BLaER1 treated with 17β-estradiol and CSF1 and Interleukin-3, amounts not matched to agents 10 nM and 100 nM (cell line): ENCODE data around the gene TTLL6.

Experiments
- H3K27ac ChIP-seq, 11 experiments: shearing (Covaris generic); formaldehyde crosslinking; 2 replicates each; pipeline ENCODE4 v1.8.1; 2022
- H3K27me3 ChIP-seq, 11 experiments: shearing (Covaris generic); formaldehyde crosslinking; 2 replicates each; pipeline ENCODE4 v1.8.1; 2022
- H3K36me3 ChIP-seq, 11 experiments: shearing (Covaris generic); formaldehyde crosslinking; 2 replicates each; pipeline ENCODE4 v1.8.1; 2022
- H3K4me1 ChIP-seq, 10 experiments: shearing (Covaris generic); formaldehyde crosslinking; 2 replicates each; pipeline ENCODE4 v1.8.1; 2022
- H3K4me2 ChIP-seq, 11 experiments: shearing (Covaris generic); formaldehyde crosslinking; 2 replicates each; pipeline ENCODE4 v1.8.1; 2022
- H3K4me3 ChIP-seq, 10 experiments: shearing (Covaris generic); formaldehyde crosslinking; 2 replicates each; pipeline ENCODE4 v1.8.1; 2022
- H3K9ac ChIP-seq, 11 experiments: shearing (Covaris generic); formaldehyde crosslinking; 2 replicates each; pipeline ENCODE4 v1.8.1; 2022
- H3K9me3 ChIP-seq, 11 experiments: shearing (Covaris generic); formaldehyde crosslinking; replicated peaks in 1 of 11; 2 replicates each; pipeline ENCODE4 v1.8.1; 2022
- H4K20me1 ChIP-seq, 11 experiments: shearing (Covaris generic); formaldehyde crosslinking; 2 replicates each; pipeline ENCODE4 v1.8.1; 2022
- Cebpa-rat ChIP-seq, 11 experiments: shearing (Covaris generic); IDR thresholded peaks; 2 replicates each; pipeline ENCODE4 v1.8.1; 2022

Gene TTLL6

DNA sequence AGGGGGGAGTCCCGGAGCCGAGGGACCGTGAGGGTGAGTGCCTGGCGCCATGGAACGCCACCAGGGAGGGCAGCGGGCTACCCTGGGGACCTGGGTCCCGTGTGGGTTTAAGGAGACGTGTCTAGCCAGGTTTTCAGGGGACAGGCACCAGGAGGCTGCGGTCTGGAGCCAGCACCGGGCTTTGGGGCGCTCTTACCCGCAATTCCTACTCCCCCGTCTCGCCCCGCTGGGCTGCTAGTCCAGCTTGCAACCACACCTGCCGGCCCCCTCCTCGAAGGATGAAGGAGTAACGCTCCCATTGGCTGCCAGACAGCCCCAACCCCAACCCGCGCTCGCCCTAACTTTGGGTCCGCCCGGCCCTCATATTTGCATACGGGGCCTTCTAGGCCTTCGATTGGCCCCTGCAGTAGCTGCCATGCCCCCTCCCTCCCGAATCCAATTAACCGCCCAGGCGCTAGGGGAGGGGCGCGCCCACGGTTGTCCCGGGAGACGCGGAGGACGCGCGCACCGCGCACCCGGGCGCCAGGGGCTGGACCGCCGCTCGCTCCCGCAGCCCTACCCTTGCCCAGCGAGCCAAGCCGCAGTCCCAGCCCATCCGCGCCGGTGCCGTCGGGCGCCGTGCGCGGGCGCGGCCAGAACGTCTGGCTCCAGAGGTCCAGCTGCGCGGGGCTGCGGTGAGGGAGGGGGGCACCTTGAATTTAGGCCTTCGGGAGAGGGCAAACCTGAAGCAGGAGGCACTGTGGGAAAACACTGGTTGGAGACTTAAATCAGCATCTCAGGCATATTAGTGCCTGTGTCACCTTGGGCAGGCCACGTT lies at the start of gene TTLL6:
Gene TTLL6, minus strand, starts transcription at position 456 of the 817 bp plus-strand sequence. Its CDS starts 157 bp downstream, at position 299.
- Histone ChIP-seq H3K9me3 (no peaks in the 10 kb centered on the region), H4K20me1 (peaks cover 0 to 6% (median 0%) of the 10 kb centered on the region in 11 experiments; a peak in 1 of 22 replicates), H3K9ac (peak within 1 kb of the TSS in 9 of 11 experiments; percentile 23 to 73 (median 51); a peak in 19 of 22 replicates), H3K27me3 (peaks cover 0 to 59% (median 12%) of the 10 kb centered on the region in 11 experiments; a peak in 12 of 22 replicates), H3K27ac (no peak within 1 kb of the TSS; a peak in 1 of 22 replicates), H3K4me2 (peak within 1 kb of the TSS; percentile 83 to 99 (median 96)), H3K4me3 (peak within 1 kb of the TSS; percentile 47 to 70 (median 60)), H3K36me3 (no peaks in the 10 kb centered on the region), H3K4me1 (peaks cover 16 to 33% (median 22%) of the 10 kb centered on the region in 10 experiments; a peak in 19 of 20 replicates)
- TF ChIP-seq Cebpa-rat (IDR thresholded peaks at IDR 0.05) = no peak

DNA sequence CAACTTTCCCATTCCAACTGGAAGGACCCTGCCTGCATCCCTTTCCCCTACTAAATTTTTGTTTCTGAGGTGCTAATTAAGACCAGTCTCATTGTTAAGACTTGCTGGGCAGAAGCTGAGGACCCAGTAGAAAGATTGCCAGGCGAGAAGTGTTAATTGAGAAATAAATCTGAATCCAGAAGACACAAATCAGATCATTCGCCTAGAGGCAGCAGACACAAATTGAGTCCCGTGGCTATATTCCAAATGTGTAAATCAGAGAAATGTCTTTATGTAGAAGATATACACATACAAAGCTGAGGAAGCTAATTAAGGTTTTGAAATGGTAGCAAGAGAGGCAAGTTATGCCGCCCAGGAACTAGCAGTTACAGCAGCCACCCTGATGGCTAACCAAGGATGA lies 43.4 kb upstream of the TTLL6 start:
- Histone ChIP-seq H3K4me2 (peak overlapping the region in 9 of 11 experiments; percentile 18 to 73 (median 66); a peak in 17 of 22 replicates), H3K27ac (peak overlapping the region in 6 of 11 experiments; percentile 16 to 65 (median 60); a peak in 10 of 22 replicates)

DNA sequence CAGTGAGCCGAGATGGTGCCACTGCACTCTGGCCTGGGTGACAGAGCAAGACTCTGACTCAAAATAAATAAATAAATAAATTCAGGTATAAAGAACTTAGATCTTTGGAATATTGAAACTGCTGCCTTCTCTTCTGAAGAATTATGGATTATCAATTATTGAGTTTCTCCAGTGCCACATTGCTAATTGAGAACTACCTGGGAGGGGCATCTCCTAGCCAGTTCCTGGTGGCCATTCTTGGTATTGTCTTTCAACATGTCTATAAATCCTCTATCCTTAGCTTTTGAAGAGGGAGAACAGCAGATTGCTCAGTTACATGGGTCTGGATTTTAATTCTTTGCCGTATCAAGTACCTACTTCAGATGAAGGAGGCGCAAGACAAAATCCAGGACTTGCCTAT lies 43.0 kb upstream of the TTLL6 start:
- Histone ChIP-seq H3K4me2 (peak overlapping the region in 9 of 11 experiments; percentile 18 to 73 (median 66); a peak in 16 of 22 replicates), H3K9me3 (no peaks in the 10 kb centered on the region; a peak in 1 of 22 replicates), H3K4me3 (0 out of 20 replicates have a peak overlapping the region, but pooled peaks of 1 of the 10 experiments have one; percentile 2), H3K36me3 (peaks cover 79 to 98% (median 90%) of the 10 kb centered on the region in 11 experiments), H4K20me1 (no peaks in the 10 kb centered on the region), H3K4me1 (peaks cover 0 to 39% (median 19%) of the 10 kb centered on the region in 10 experiments; a peak in 17 of 20 replicates), H3K9ac (peak overlapping the region in 2 of 11 experiments; percentile 19 to 47; a peak in 2 of 22 replicates), H3K27ac (peak overlapping the region in 5 of 11 experiments; percentile 27 to 65 (median 61); a peak in 9 of 22 replicates), H3K27me3 (no peaks in the 10 kb centered on the region)
- TF ChIP-seq Cebpa-rat (IDR thresholded peaks at IDR 0.05) = no peak

More for the DNA sequence above, 43.4 kb upstream of the TTLL6 start:
- TF ChIP-seq Cebpa-rat (IDR thresholded peaks at IDR 0.05) = no peak
- peaks cover 75 to 98% (median 88%) of the 10 kb centered on the region in 11 experiments for H3K36me3 ChIP-seq
- H4K20me1 ChIP-seq = no peaks in the 10 kb centered on the region
- no peaks in the 10 kb centered on the region; a peak in 1 of 22 replicates for H3K9me3 ChIP-seq
- no peaks in the 10 kb centered on the region for H3K27me3 ChIP-seq
- peak overlapping the region in 3 of 11 experiments; percentile 1 to 47 (median 19); a peak in 3 of 22 replicates for H3K9ac ChIP-seq
- 0 out of 20 replicates have a peak overlapping the region, but pooled peaks of 1 of the 10 experiments have one; percentile 2 for H3K4me3 ChIP-seq
- peaks cover 0 to 35% (median 17%) of the 10 kb centered on the region in 10 experiments; a peak in 17 of 20 replicates for H3K4me1 ChIP-seq

DNA sequence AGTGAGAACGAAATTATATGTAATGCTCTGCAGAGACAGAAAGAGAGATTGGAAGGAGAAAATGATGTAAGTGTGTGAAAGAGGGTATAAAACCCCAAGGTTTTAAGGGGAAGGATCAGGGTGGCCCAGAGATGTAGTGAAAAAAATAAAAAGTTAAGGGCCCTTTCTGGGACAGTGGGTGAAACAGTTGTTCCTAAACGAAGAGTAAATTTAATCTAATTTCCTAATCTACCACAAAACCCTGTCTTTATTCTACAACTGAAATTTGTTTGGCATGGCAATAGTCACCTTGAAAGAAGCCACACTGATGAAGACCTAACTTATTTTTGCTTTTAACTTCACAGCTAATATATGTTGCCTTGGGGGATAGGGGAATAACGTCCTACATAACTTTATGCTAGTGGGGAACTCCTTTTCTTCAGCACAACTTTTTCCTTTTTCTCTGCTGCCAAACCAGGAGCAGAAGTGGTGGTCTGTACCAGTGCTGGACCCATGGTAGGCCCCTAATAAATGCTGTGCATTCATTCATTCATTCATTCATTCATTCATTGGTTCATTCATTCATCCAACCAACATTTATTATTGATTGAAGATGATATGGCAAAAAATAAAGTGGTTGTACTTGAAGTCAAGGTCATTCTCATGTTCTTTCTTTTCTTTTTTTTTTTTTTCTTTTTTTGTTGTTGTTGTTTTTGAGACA lies 39.2 kb upstream of the TTLL6 start:
- H3K9ac ChIP-seq = no peak overlapping the region
- peaks cover 0 to 6% (median 0%) of the 10 kb centered on the region in 11 experiments; a peak in 1 of 22 replicates for H4K20me1 ChIP-seq
- H3K4me1 ChIP-seq = peaks cover 18 to 62% (median 50%) of the 10 kb centered on the region in 10 experiments
- H3K27me3 ChIP-seq = no peaks in the 10 kb centered on the region
- no peak overlapping the region for H3K4me3 ChIP-seq
- no peak overlapping the region for H3K27ac ChIP-seq
- H3K9me3 ChIP-seq = no peaks in the 10 kb centered on the region; a peak in 1 of 22 replicates
- TF ChIP-seq Cebpa-rat (IDR thresholded peaks at IDR 0.05) = no peak
- H3K4me2 ChIP-seq = no peak overlapping the region
- peaks cover 64 to 97% (median 80%) of the 10 kb centered on the region in 11 experiments for H3K36me3 ChIP-seq

DNA sequence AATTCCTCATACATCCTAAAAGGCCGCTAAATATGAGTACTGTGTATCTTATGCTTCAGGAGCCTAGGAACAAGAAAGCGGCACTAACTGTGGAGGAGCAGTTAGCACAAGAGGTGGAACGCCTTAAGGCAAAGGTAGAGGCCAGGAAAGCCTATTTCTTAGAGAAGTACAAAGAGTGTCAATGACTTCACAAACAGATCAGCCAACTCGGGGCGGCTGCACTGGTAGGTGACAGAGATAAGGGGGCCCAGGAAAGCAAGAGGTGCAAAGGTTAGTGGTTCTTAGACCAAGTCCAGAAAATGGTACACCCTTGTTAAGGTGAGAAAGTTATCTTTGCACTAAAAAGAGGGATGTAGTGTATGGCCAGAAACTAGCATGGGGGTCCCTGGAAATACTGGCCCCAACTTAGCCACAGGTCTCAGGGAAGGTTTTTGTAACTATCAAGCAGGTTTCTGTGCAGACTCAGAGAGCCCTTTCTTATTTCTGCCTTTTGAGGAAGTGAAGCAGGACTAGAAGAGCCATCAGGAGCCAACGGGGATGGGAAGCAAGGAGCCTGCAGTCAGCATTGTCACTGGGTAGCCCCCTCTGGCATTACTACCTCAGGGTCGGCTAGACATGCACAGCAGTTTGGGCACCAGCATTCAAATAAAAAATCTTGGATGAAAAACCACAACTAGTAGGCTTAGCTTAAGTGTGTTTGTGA lies 37.9 kb upstream of the TTLL6 start:
- Histone ChIP-seq H3K27me3 (no peaks in the 10 kb centered on the region), H3K4me3 (no peak overlapping the region), H4K20me1 (peaks cover 0 to 6% (median 0%) of the 10 kb centered on the region in 11 experiments; a peak in 1 of 22 replicates), H3K36me3 (peaks cover 59 to 97% (median 81%) of the 10 kb centered on the region in 11 experiments), H3K4me1 (peaks cover 19 to 62% (median 47%) of the 10 kb centered on the region in 10 experiments), H3K9ac (no peak overlapping the region), H3K9me3 (no peaks in the 10 kb centered on the region; a peak in 1 of 22 replicates), H3K27ac (no peak overlapping the region), H3K4me2 (peak overlapping the region in 4 of 11 experiments; percentile 5 to 24 (median 14); a peak in 5 of 22 replicates)
- no peak for TF ChIP-seq Cebpa-rat (IDR thresholded peaks at IDR 0.05)

DNA sequence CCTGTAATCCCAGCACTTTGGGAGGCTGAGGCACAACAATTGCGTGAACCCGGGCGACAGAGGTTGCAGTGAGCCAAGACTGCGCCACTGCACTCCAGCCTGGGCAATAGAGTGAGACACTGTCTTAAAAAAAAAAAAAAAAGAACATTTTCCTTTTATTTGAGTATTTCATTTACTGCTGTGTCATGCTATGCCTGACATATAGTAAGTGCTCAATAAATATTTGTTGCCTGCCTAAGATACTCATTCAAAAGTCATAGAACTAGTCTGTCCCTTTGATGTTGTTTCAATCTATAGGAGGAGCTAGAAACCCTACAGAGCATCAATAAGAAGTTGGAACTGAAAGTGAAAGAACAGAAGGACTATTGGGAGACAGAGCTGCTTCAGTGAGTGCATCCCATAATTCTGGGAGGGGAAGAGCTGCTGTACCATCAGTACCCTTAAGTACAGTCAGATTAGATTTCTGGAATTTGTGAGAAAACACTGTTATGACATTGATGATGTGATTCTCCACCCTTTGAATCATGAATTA lies 33.8 kb upstream of the TTLL6 start:
- Histone ChIP-seq H3K9me3 (no peaks in the 10 kb centered on the region), H3K9ac (peak overlapping the region in 6 of 11 experiments; percentile 0 to 61 (median 39); a peak in 5 of 22 replicates), H3K36me3 (peaks cover 60 to 98% (median 85%) of the 10 kb centered on the region in 11 experiments), H3K4me2 (peak overlapping the region in 10 of 11 experiments; percentile 50 to 77 (median 66); a peak in 18 of 22 replicates), H3K4me3 (no peak overlapping the region), H3K4me1 (peaks cover 19 to 53% (median 44%) of the 10 kb centered on the region in 10 experiments), H3K27ac (peak overlapping the region in 8 of 11 experiments; percentile 54 to 82 (median 67); a peak in 14 of 22 replicates), H3K27me3 (peaks cover 0 to 18% (median 0%) of the 10 kb centered on the region in 11 experiments; a peak in 3 of 22 replicates), H4K20me1 (peaks cover 0 to 6% (median 0%) of the 10 kb centered on the region in 11 experiments; a peak in 1 of 22 replicates)
- no peak for TF ChIP-seq Cebpa-rat (IDR thresholded peaks at IDR 0.05)

DNA sequence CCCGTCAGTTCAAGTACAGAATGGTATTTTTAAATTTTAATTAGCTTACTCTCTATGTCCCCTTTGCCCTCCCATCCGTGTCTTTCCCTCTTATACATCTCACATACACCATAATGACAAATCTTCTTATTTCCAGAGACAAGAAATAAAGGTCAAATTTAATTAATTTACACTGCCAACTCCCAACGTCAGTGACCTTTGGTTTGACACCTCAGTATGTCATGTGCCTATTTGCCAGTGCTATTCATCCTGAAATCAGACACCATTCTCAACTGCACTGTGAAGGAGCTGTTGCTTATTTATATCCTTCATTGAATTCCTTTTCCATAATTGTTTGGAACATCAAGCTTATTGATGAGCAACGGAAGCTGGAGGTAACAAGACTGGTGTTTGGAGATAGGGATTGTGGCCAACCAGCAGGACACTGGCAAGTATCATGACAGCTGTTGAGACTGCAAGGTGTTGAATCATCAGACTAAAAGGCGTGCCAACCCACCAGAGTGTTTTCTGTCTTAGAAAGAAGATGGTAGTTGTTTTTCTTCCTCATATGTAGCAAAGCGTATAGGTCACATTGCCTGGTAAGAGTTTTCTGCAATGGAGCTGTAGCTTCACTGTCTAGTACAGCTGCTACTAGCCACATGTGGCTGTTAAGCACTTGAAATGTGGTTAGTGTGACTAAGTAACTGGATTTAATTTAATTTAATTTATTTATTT lies 26.3 kb upstream of the TTLL6 start:
- peaks cover 42 to 63% (median 59%) of the 10 kb centered on the region in 11 experiments for H3K36me3 ChIP-seq
- H4K20me1 ChIP-seq = peaks cover 0 to 53% (median 0%) of the 10 kb centered on the region in 11 experiments; a peak in 7 of 22 replicates
- no peaks in the 10 kb centered on the region for H3K9me3 ChIP-seq
- H3K27ac ChIP-seq = peak overlapping the region in 2 of 11 experiments; percentile 22 to 80; a peak in 3 of 22 replicates
- peak overlapping the region in 5 of 11 experiments; percentile 82 to 97 (median 90); a peak in 9 of 22 replicates for H3K4me2 ChIP-seq
- H3K27me3 ChIP-seq = peaks cover 0 to 55% (median 0%) of the 10 kb centered on the region in 11 experiments; a peak in 4 of 22 replicates
- H3K4me3 ChIP-seq = no peak overlapping the region
- no peak overlapping the region for H3K9ac ChIP-seq
- no peak for TF ChIP-seq Cebpa-rat (IDR thresholded peaks at IDR 0.05)
- H3K4me1 ChIP-seq = peaks cover 43 to 54% (median 50%) of the 10 kb centered on the region in 10 experiments
